AG09319 (cell line): ENCODE data around the gene DOCK1.
A peak's percentile ranks its signal among the peaks of the same experiment; 100 is the strongest.

Experiments used
- DNase-seq: peaks from one replicate; pipeline ENCODE4 v3.0.0-alpha.2; 2010; ENCODE audit warnings: low read depth; ENCODE audit errors: extremely low read depth
- CTCF ChIP-seq: IDR thresholded peaks from 2 replicates; pipeline ENCODE4 v1.5.1; 2011; ENCODE audit warnings: low read depth, mild to moderate bottlenecking, inconsistent platforms, low read length, moderate library complexity

Gene DOCK1

GRCh38 chr10:127434006-127434405 lies 528.8 kb downstream of the DOCK1 start:
- no peak for TF ChIP-seq CTCF
- no peak for DNase-seq

- peak; percentile 7 for DNase-seq
- TF ChIP-seq CTCF = no peak
These were observed 530.0 kb downstream of the DOCK1 start for GRCh38 chr10:127435246-127435645.

- no peak for TF ChIP-seq CTCF
- DNase-seq = no peak
These were observed 535.1 kb downstream of the DOCK1 start for GRCh38 chr10:127440371-127440770.

GRCh38 chr10:127441350-127442219 lies 536.4 kb downstream of the DOCK1 start:
- DNase-seq = no peak
- no peak for TF ChIP-seq CTCF

- no peak for DNase-seq
- TF ChIP-seq CTCF = no peak
These were observed 536.9 kb downstream of the DOCK1 start for GRCh38 chr10:127442220-127442525.

- DNase-seq = no peak
These were observed 538.9 kb downstream of the DOCK1 start for GRCh38 chr10:127444155-127444554.

More at GRCh38 chr10:127444155-127444554, 538.9 kb downstream of the DOCK1 start:
- no peak for TF ChIP-seq CTCF
